Stimulated activated CD4-positive, alpha-beta T cell treated with anti-CD3 and anti-CD28 coated beads, Interleukin-1b, Interleukin-23, amount 100 ng/mL, for 4 hours (primary cell): ENCODE results near the gene CEL.

Experiments used
- DNase-seq, 2 donors: peaks; one replicate each; pipeline ENCODE4 v3.0.0-alpha.2; 2020; ENCODE audit warnings: low read depth in 2 of 2

The CEL gene

DNA sequence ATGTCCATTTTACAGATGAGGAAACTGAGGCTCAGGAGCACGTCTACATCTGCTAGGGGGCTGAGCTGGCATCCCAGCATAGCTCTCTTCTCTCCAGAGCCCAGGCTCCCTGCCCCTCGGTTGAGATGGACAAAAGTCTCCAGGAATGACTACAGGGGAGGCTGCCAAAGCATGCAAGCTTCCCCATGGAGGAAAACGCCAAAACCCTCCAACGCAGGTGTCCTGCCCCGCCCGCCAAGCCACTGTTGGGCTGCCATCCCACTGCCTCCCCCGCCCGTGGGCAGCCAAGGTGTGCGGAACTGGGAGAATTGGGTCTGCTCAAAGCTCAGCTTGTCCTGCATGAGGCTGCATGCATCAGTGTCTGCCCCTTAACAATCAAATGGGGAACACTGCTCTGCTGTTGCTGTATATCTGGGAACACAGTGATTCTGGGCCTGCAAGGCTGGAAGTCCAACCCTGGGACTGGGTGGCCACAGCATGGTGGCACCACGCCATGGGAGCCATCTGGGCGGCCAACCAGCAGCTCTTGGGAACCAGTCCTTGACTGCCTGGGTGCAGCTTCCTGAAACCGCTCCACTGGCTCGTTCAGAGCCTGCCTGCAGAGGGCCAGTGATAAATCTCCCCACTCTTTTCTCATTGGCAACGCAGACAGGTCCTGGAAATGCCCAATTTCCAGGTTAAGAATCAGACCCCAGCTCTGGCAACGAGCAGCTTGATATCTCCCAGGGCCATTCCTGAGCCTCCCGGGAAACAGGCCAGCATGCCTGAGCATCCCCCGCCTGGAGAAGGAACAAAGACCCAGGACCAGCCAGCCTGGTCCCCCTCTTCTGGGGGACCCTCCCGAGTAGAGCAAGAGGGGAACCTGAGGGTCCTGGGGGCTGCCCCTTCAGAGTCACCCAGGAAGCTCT lies 55.7 kb downstream of the CEL start:
- DNase-seq = no peak

- no peak for DNase-seq
These were observed 56.4 kb downstream of the CEL start for GRCh38 chr9:133118179-133118520.

GRCh38 chr9:133118568-133118967 lies 56.8 kb downstream of the CEL start:
- no peak for DNase-seq

GRCh38 chr9:133119103-133119845 lies 57.5 kb downstream of the CEL start:
- DNase-seq = no peak

DNA sequence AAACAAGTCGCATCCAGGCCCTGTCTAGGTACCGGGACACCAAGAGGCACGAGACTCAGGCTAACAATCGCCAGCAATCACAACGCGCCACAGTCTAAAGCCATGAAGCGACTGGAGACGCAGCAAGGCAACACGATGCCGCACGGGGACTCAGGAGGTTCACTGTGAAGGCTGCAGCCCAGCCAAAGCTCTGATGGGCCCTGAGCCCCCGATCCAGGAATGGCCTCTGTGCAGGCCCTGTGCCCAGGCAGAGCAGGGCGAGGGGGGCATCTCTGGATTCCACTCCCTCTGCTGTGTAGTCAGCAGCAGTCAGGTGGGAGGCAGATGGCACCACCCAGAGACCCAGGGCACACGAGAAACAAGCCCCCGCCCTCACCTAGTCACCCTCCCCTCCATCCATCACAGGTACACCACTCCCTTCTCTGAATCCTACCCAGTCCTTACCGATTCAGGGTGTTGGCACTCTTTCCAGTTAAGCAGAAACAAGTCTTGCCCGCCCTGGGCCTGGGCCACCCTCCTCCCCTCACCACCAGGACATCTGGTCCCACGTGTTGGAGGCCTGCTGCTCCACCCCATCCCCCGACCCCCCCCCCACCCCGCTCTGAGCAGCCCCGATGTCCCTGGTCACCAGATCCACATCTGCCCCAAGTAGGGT lies 58.2 kb downstream of the CEL start:
- no peak for DNase-seq

- DNase-seq = no peak
These were observed 58.9 kb downstream of the CEL start for GRCh38 chr9:133120501-133121197.
